GM12878 (cell line): ENCODE results near the gene MYBBP1A. TPM values are rescaled to one million over a fixed set of nuclear protein-coding genes. Genes with fewer than 3 reads are reported as not detected.

Experiments
- ATAC-seq: fragments of 200-7000 bp; cut with Tn5 transposase; 3 replicates; pipeline ENCODE4 v1.9.1; 2020; ENCODE audit warnings: mild to moderate bottlenecking, moderate library complexity
- BruUV-seq: library from RNA; stranded (reverse); fragments of 400-500 nt; replicated peaks from 2 replicates; lab custom pipeline; 2021; lab: Mats Ljungman, UMichigan
- CTCF ChIA-PET: fragments of 300-600 bp; sonication (Branson Sonifier 250); formaldehyde crosslinking; extraction: SDS; loops from one replicate; lab custom pipeline; 2021; ENCODE audit warnings: inconsistent platforms; lab: Yijun Ruan, JAX
- POLR2A ChIA-PET: fragments of 350-600 bp; formaldehyde crosslinking; extraction: SDS; loops from one replicate; lab custom pipeline; 2021; ENCODE audit warnings: inconsistent platforms; lab: Charles Lee
- RAD21 ChIA-PET: fragments of 300-600 bp; sonication (Branson Sonifier 250); formaldehyde crosslinking; loops from one replicate; lab custom pipeline; 2023; ENCODE audit warnings: antibody characterized with exemption; ENCODE audit not compliant: unreplicated experiment; lab: Charles Lee
- SMC1A ChIA-PET: fragments of 300-600 bp; sonication (Branson Sonifier 250); formaldehyde crosslinking; loops from one replicate; lab custom pipeline; 2023; ENCODE audit not compliant: unreplicated experiment, uncharacterized antibody; lab: Charles Lee
- DNase-seq: peaks from one replicate; pipeline ENCODE4 v3.0.0-alpha.2; 2011; ENCODE audit warnings: low read depth, low spot score
- FAIRE-seq: peaks from 3 replicates; lab custom pipeline; 2011; peaks lifted over from hg19 to GRCh38; lab: Jason Lieb, UNC
- H2AFZ ChIP-seq: 2 replicates; pipeline ENCODE4 v1.6.0; 2011; ENCODE audit warnings: low read depth, low read length, control low read depth; ENCODE audit not compliant: control insufficient read depth
- H3K27ac ChIP-seq: 2 replicates; pipeline ENCODE4 v1.5.1; 2011; ENCODE audit warnings: control low read depth; ENCODE audit not compliant: control insufficient read depth, insufficient read depth
- H3K27me3 ChIP-seq, 2 experiments: replicated peaks in 1 of 2; 2 replicates each; pipeline versions ENCODE4 v1.6.0 to v1.6.1; 2011; ENCODE audit warnings: low read length in 1 of 2; ENCODE audit not compliant: control insufficient read depth in 2 of 2, insufficient read depth in 2 of 2
- H3K36me3 ChIP-seq, 2 experiments: 2 replicates each; pipeline ENCODE4 v1.5.1; 2011; ENCODE audit warnings: low read length in 1 of 2; ENCODE audit not compliant: control insufficient read depth in 2 of 2, insufficient read depth in 2 of 2
- H3K4me1 ChIP-seq: 2 replicates; pipeline ENCODE4 v1.6.1; 2011; ENCODE audit warnings: mild to moderate bottlenecking, low read length, moderate library complexity, mixed read lengths; ENCODE audit not compliant: control insufficient read depth, insufficient read depth
- H3K4me2 ChIP-seq: 2 replicates; pipeline ENCODE4 v1.6.0; 2011; ENCODE audit warnings: control low read depth; ENCODE audit not compliant: control insufficient read depth, insufficient read depth
- H3K4me3 ChIP-seq: fragments of 200-600 bp; sonication (generic); 2 replicates; pipeline ENCODE4 v1.5.1; 2016
- H3K79me2 ChIP-seq: 2 replicates; pipeline ENCODE4 v1.6.0; 2011; ENCODE audit warnings: low read length; ENCODE audit not compliant: control insufficient read depth, insufficient read depth
- H3K9ac ChIP-seq: 2 replicates; pipeline ENCODE4 v1.8.0; 2011; ENCODE audit warnings: low read length, control low read depth, mixed read lengths; ENCODE audit not compliant: control insufficient read depth, insufficient read depth
- H3K9me3 ChIP-seq: replicated peaks from 3 replicates; pipeline ENCODE4 v1.5.1; 2011; ENCODE audit warnings: mild to moderate bottlenecking, low read length; ENCODE audit not compliant: control insufficient read depth, insufficient read depth
- H4K20me1 ChIP-seq: 2 replicates; pipeline ENCODE4 v1.6.0; 2011; ENCODE audit not compliant: control insufficient read depth, insufficient read depth
- BCL3 ChIP-seq: IDR thresholded peaks from 2 replicates; pipeline ENCODE4 v1.6.1; 2011; ENCODE audit warnings: borderline replicate concordance, low read depth, mild to moderate bottlenecking, moderate library complexity, low read length; ENCODE audit not compliant: insufficient read depth, poor library complexity, severe bottlenecking
- BHLHE40 ChIP-seq, 2 experiments: fragments of 450-650 bp in 1 of 2; IDR thresholded peaks; 2 replicates each; pipeline ENCODE4 v1.6.1; 2011 to 2017; ENCODE audit warnings: low read depth in 2 of 2, borderline replicate concordance in 1 of 2, improper control_type of control experiment in 1 of 2, low read length in 1 of 2, mild to moderate bottlenecking in 1 of 2
- FOXK2 ChIP-seq: fragments of 450-650 bp; IDR thresholded peaks from 2 replicates; pipeline ENCODE4 v1.6.1; 2017; ENCODE audit warnings: mild to moderate bottlenecking, moderate library complexity
- IRF5 ChIP-seq: fragments of 450-650 bp; IDR thresholded peaks from 2 replicates; pipeline ENCODE4 v1.6.1; 2017; ENCODE audit warnings: borderline replicate concordance
- LARP7 ChIP-seq: fragments of 450-650 bp; IDR thresholded peaks from 2 replicates; pipeline ENCODE4 v1.6.1; 2017; ENCODE audit warnings: mild to moderate bottlenecking
- PBX3 ChIP-seq: IDR thresholded peaks from 2 replicates; pipeline ENCODE4 v1.6.1; 2011; ENCODE audit warnings: mild to moderate bottlenecking, low read depth, low read length, moderate library complexity; ENCODE audit not compliant: insufficient replicate concordance
- RB1 ChIP-seq: fragments of 450-650 bp; formaldehyde crosslinking; IDR thresholded peaks from 2 replicates; pipeline ENCODE4 v1.6.1; 2017; ENCODE audit warnings: mild to moderate bottlenecking, borderline replicate concordance
- SIN3A ChIP-seq: IDR thresholded peaks from 2 replicates; pipeline ENCODE4 v1.6.1; 2012; ENCODE audit warnings: low read depth, low read length, improper control_type of control experiment
- SMAD5 ChIP-seq: IDR thresholded peaks from 2 replicates; pipeline ENCODE4 v1.6.1; 2016; ENCODE audit warnings: antibody characterized with exemption, low read depth
- WRNIP1 ChIP-seq: IDR thresholded peaks from 2 replicates; pipeline ENCODE4 v1.6.1; 2011; ENCODE audit warnings: low read depth, low read length, improper control_type of control experiment, borderline replicate concordance
- ZNF384 ChIP-seq: IDR thresholded peaks from 2 replicates; pipeline ENCODE4 v1.6.1; 2012; ENCODE audit warnings: low read depth, mild to moderate bottlenecking, low read length, improper control_type of control experiment, borderline replicate concordance
- ZZZ3 ChIP-seq: IDR thresholded peaks from 2 replicates; pipeline ENCODE4 v1.6.1; 2011; ENCODE audit warnings: low read depth; ENCODE audit not compliant: control insufficient read depth, insufficient read length
- WGBS: methylation state at CpG from one replicate; pipeline ENCODE4 v1.1.6; 2016; ENCODE audit warnings: low lambda C conversion rate; ENCODE audit not compliant: insufficient replicate concordance, insufficient coverage; ENCODE audit errors: missing lambda C conversion rate; 5-methylcytosine and 5-hydroxymethylcytosine counted together
- in situ Hi-C: fragments of 300-500 bp; cut with MboI; formaldehyde crosslinking; loops from 9 replicates; pipeline ENCODE4 v1.14.3; 2018; ENCODE audit warnings: mixed read lengths
- intact Hi-C: fragments of 100-400 bp; cut with micrococcal nuclease; formaldehyde crosslinking; loops from one replicate; pipeline ENCODE4 v1.14.2; 2022; ENCODE audit not compliant: unreplicated experiment
- polyA plus RNA-seq, 11 experiments: library from polyadenylated mRNA; depleted of rRNA in 4 of 11; unstranded in 6 of 11; stranded (reverse) in 5 of 11; fragments of >200 nt; fragmentation: Nextera tagmentation in 4 of 11; fragmentation: Illumina TruSeq in 1 of 11; extraction: Ambion mirVana in 4 of 11; extraction: Trizol in 1 of 11; gene quantifications; 1 replicate in 1 of 11; 2 replicates in 10 of 11; pipeline versions ENCODE4 v1.2.1 to v1.2.3, GENCODE V29; 2011 to 2016; ENCODE audit warnings: inconsistent platforms in 2 of 11, missing spikeins in 2 of 11, low read depth in 1 of 11
- total RNA-seq, 4 experiments: library from RNA; depleted of rRNA in 3 of 4; stranded (reverse); fragments of >200 nt in 3 of 4; fragmentation: Illumina TruSeq in 1 of 4; extraction: Trizol in 1 of 4; gene quantifications; 2 replicates each; pipeline versions ENCODE4 v1.2.1 to v1.2.3, GENCODE V29; 2013 to 2021

Gene MYBBP1A
- total and polyA plus RNA-seq, 10 of the 15 experiments (the other 5 are each of a cell fraction or from before 2014, with no cell fraction given): 2.5 to 121 (median 71.6) TPM

GRCh38 chr17:4514779-4515178 lies 40.4 kb downstream of the MYBBP1A start:
- ChIA-PET CTCF (no interaction called here), RAD21 (no interaction called here), SMC1A (no interaction called here), POLR2A (no interaction called here)
- Histone ChIP-seq H3K27ac (no peak overlapping the region), H3K9ac (no peak overlapping the region), H3K79me2 (no peaks in the 10 kb centered on the region), H3K27me3 (no peaks in the 10 kb centered on the region), H4K20me1 (no peaks in the 10 kb centered on the region), H3K36me3 (no peaks in the 10 kb centered on the region), H3K4me2 (no peak overlapping the region), H2AFZ (no peak overlapping the region), H3K9me3 (no peaks in the 10 kb centered on the region; the same call in 2 of the 3 replicates), H3K4me3 (no peak overlapping the region), H3K4me1 (peaks cover 9% of the 10 kb centered on the region)
- no TSS peak for BruUV-seq
- intact Hi-C loops (no loop called here), in situ Hi-C loops (no loop called here)
- no peak for DNase-seq
- FAIRE-seq: no peak
- ATAC-seq: no peak
- TF ChIP-seq RB1 (no peak), BHLHE40 (IDR thresholded peaks at IDR 0.05; ENCODE audit: borderline replicate concordance in 1 of 2, low read depth in 2 of 2, low read length in 1 of 2) (no peak), SIN3A (no peak), ZNF384 (no peak), LARP7 (no peak), PBX3 (no peak), IRF5 (no peak), WRNIP1 (no peak), SMAD5 (no peak), FOXK2 (no peak), ZZZ3 (no peak), BCL3 (no peak)
- WGBS: 51% methylated on average over 9 of the region's 11 CpGs
